Endothelial cell of umbilical vein (primary cell): ENCODE data around the gene MACROD2. TPM values are rescaled to one million over a fixed set of nuclear protein-coding genes. Genes with fewer than 3 reads are reported as not detected.

ENCODE experiments used
- BruUV-seq: library from RNA; stranded (reverse); fragments of 400-500 nt; replicated peaks from 2 replicates; lab custom pipeline; 2021; lab: Mats Ljungman, UMichigan
- CTCF ChIA-PET: fragments of 300-600, 350-600 bp; sonication (Branson Sonifier 250); formaldehyde crosslinking; loops from one replicate; lab custom pipeline; 2021; ENCODE audit warnings: antibody characterized with exemption, inconsistent platforms; lab: Charles Lee
- POLR2A ChIA-PET: fragments of 300-600, 350-600 bp; sonication (Branson Sonifier 250); formaldehyde crosslinking; loops from one replicate; lab custom pipeline; 2021; ENCODE audit warnings: antibody characterized with exemption, inconsistent platforms; lab: Charles Lee
- DNase-seq: peaks from one replicate; pipeline ENCODE4 v3.0.0-alpha.2; 2011; ENCODE audit warnings: low read depth, low spot score
- FAIRE-seq: peaks from 2 replicates; lab custom pipeline; 2011; peaks lifted over from hg19 to GRCh38; lab: Jason Lieb, UNC
- H2AFZ ChIP-seq: 2 replicates; pipeline ENCODE4 v1.6.0; 2012; ENCODE audit warnings: low read depth, low read length, control low read depth, inconsistent platforms
- H3K27ac ChIP-seq: 2 replicates; pipeline ENCODE4 v1.5.1; 2011; ENCODE audit warnings: low read depth, mild to moderate bottlenecking, control low read depth, low read length, moderate library complexity; ENCODE audit not compliant: insufficient read depth
- H3K27me3 ChIP-seq, 2 experiments: 2 replicates each; pipeline versions ENCODE4 v1.6.0 to v1.6.1; 2011; ENCODE audit warnings: low read length in 2 of 2, mixed read lengths in 1 of 2; ENCODE audit not compliant: control insufficient read depth in 2 of 2, insufficient read depth in 2 of 2
- H3K36me3 ChIP-seq, 2 experiments: 2 replicates in 1 of 2; 3 replicates in 1 of 2; pipeline ENCODE4 v1.5.1; 2011; ENCODE audit warnings: low read length in 2 of 2, mild to moderate bottlenecking in 1 of 2, moderate library complexity in 1 of 2; ENCODE audit not compliant: control insufficient read depth in 2 of 2, insufficient read depth in 2 of 2; ENCODE audit errors: extremely low read depth in 1 of 2
- H3K4me1 ChIP-seq: 3 replicates; pipeline ENCODE4 v1.5.1; 2011; ENCODE audit warnings: mild to moderate bottlenecking, low read length; ENCODE audit not compliant: control insufficient read depth, insufficient read depth; ENCODE audit errors: extremely low read depth
- H3K4me2 ChIP-seq: 2 replicates; pipeline ENCODE4 v1.6.1; 2011; ENCODE audit warnings: low read length, control low read depth, mixed read lengths; ENCODE audit not compliant: insufficient read depth
- H3K4me3 ChIP-seq, 3 experiments: fragments of 200-600 bp in 1 of 3; sonication (generic), shearing (Covaris generic) in 1 of 3; replicated peaks in 1 of 3; 2 replicates each; pipeline ENCODE4 v1.5.1; 2011 to 2016; ENCODE audit warnings: control low read depth in 3 of 3, low read length in 3 of 3, mild to moderate bottlenecking in 2 of 3, inconsistent platforms in 1 of 3, low read depth in 1 of 3, moderate library complexity in 1 of 3; ENCODE audit not compliant: insufficient read depth in 1 of 3
- H3K79me2 ChIP-seq: 2 replicates; pipeline ENCODE4 v1.6.0; 2012; ENCODE audit warnings: low read length, inconsistent platforms; ENCODE audit not compliant: control insufficient read depth, insufficient read depth
- H3K9ac ChIP-seq: replicated peaks from 2 replicates; pipeline ENCODE3; 2011; ENCODE audit warnings: low read length, control low read depth; ENCODE audit not compliant: insufficient read depth; ENCODE audit errors: extremely low read depth
- H3K9me1 ChIP-seq: replicated peaks from 3 replicates; pipeline ENCODE4 v1.6.0; 2011; ENCODE audit warnings: mild to moderate bottlenecking, low read length; ENCODE audit not compliant: control insufficient read depth, insufficient read depth; ENCODE audit errors: extremely low read depth
- H3K9me3 ChIP-seq: replicated peaks from 2 replicates; pipeline ENCODE4 v1.5.1; 2012; ENCODE audit warnings: low read length, inconsistent platforms; ENCODE audit not compliant: control insufficient read depth, insufficient read depth
- H4K20me1 ChIP-seq: replicated peaks from 2 replicates; pipeline ENCODE3; 2011; ENCODE audit warnings: mild to moderate bottlenecking, low read length; ENCODE audit not compliant: control insufficient read depth, insufficient read depth; ENCODE audit errors: extremely low read depth
- CTCF ChIP-seq, 2 donors: IDR thresholded peaks; 1 replicate in 1 of 2; 2 replicates in 1 of 2; pipeline ENCODE4 v1.5.1; 2011; ENCODE audit warnings: low read length in 2 of 2, mild to moderate bottlenecking in 2 of 2, moderate library complexity in 2 of 2, control low read depth in 1 of 2, inconsistent platforms in 1 of 2, low read depth in 1 of 2; ENCODE audit not compliant: insufficient read depth in 1 of 2; ENCODE audit errors: extremely low read depth in 1 of 2
- EZH2 ChIP-seq: IDR thresholded peaks from 2 replicates; pipeline ENCODE4 v1.6.1; 2012; ENCODE audit warnings: borderline replicate concordance, low read depth, mild to moderate bottlenecking, moderate library complexity, low read length, inconsistent platforms; ENCODE audit not compliant: severe bottlenecking
- FOS ChIP-seq: IDR thresholded peaks from 2 replicates; pipeline ENCODE4 v1.6.1; 2011; ENCODE audit warnings: mild to moderate bottlenecking, low read length, moderate library complexity, borderline replicate concordance; ENCODE audit not compliant: insufficient read depth
- GATA2 ChIP-seq: IDR thresholded peaks from 2 replicates; pipeline ENCODE4 v1.7.0; 2011; ENCODE audit warnings: low read depth, mild to moderate bottlenecking, moderate library complexity, mixed read lengths, low read length; ENCODE audit not compliant: insufficient read length, insufficient read depth
- JUN ChIP-seq: IDR thresholded peaks from 2 replicates; pipeline ENCODE4 v1.6.1; 2011; ENCODE audit warnings: borderline replicate concordance, low read depth; ENCODE audit not compliant: insufficient read length, insufficient read depth
- MAX ChIP-seq: IDR thresholded peaks from 2 replicates; pipeline ENCODE4 v1.6.1; 2011; ENCODE audit not compliant: insufficient read depth, insufficient read length
- MYC ChIP-seq: IDR thresholded peaks from one replicate; pipeline ENCODE4 v1.6.1; 2011; ENCODE audit warnings: mild to moderate bottlenecking, low read depth, low read length
- POLR2A ChIP-seq: IDR thresholded peaks from 2 replicates; pipeline ENCODE4 v1.6.1; 2012; ENCODE audit warnings: low read depth, mild to moderate bottlenecking, control low read depth, low read length
- POLR2AphosphoS5 ChIP-seq: IDR thresholded peaks from 2 replicates; pipeline ENCODE4 v1.6.1; 2012; ENCODE audit warnings: low read depth, mild to moderate bottlenecking, control low read depth, low read length, moderate library complexity; ENCODE audit not compliant: insufficient read depth
- dilution Hi-C: fragments of 300-500 bp; cut with MboI; formaldehyde crosslinking; loops from one replicate; pipeline ENCODE4 v1.15.0; 2019; ENCODE audit warnings: low sequenced_read_pairs; ENCODE audit not compliant: extremely low pct_ligation_motif_present
- intact Hi-C: fragments of 100-400 bp; cut with micrococcal nuclease; formaldehyde crosslinking; loops from one replicate; pipeline ENCODE4 v1.10.0; 2022
- polyA plus RNA-seq, 4 experiments: library from polyadenylated mRNA; depleted of rRNA in 3 of 4; stranded (reverse) in 3 of 4; unstranded in 1 of 4; fragments of >200 nt; gene quantifications; 2 replicates each; pipeline versions ENCODE4 v1.2.1 to v1.2.3, GENCODE V29; 2011 to 2012; ENCODE audit warnings: missing spikeins in 1 of 4
- total RNA-seq: library from RNA; stranded (reverse); gene quantifications from 2 replicates; pipeline ENCODE4 v1.2.3, GENCODE V29; 2021

Gene MACROD2
- total and polyA plus RNA-seq, 2 donors (not counting 3 experiments of a cell fraction or from before 2014, with no cell fraction given), result 0.11 to 0.73 TPM

GRCh38 chr20:15610787-15611186 is 1615.5 kb downstream of the MACROD2 start:
- Histone ChIP-seq H3K9me1 (no peaks in the 10 kb centered on the region), H4K20me1 (no peaks in the 10 kb centered on the region), H3K9ac (no peak overlapping the region), H3K4me2 (no peak overlapping the region), H3K27me3 (no peaks in the 10 kb centered on the region), H3K4me3 (no peak overlapping the region), H3K36me3 (no peaks in the 10 kb centered on the region), H3K4me1 (no peaks in the 10 kb centered on the region), H3K27ac (no peak overlapping the region), H2AFZ (no peak overlapping the region), H3K9me3 (no peaks in the 10 kb centered on the region), H3K79me2 (no peaks in the 10 kb centered on the region)
- TF ChIP-seq EZH2, result no peak
- no peak for TF ChIP-seq GATA2
- no peak for TF ChIP-seq POLR2A
- TF ChIP-seq FOS, result no peak
- no peak for TF ChIP-seq MYC
- no peak for TF ChIP-seq CTCF (IDR thresholded peaks at IDR 0.05; ENCODE audit: extremely low read depth in 1 of 2, insufficient read depth in 1 of 2, low read depth in 1 of 2, low read length in 2 of 2)
- TF ChIP-seq POLR2AphosphoS5, result no peak
- TF ChIP-seq JUN, result no peak
- TF ChIP-seq MAX, result no peak
- FAIRE-seq, result no peak
- intact Hi-C loops (no loop called here), dilution Hi-C loops (no loop called here)
- DNase-seq, result no peak
- ChIA-PET POLR2A (no interaction called here), CTCF (interaction anchor here (1.1 kb wide), 1 partner anchor 43 kb away, joined by 3 read pairs; no protein-coding TSS in a partner anchor)
- no TSS peak for BruUV-seq
